MM.1S (cell line): ENCODE measurements around the gene ADAMTSL3.

Source experiments
- EZH2 ChIP-seq: fragments of 300-600 bp; sonication (generic); optimal IDR thresholded peaks from 2 replicates; pipeline ENCODE3; 2017; ENCODE audit warnings: low read depth, mild to moderate bottlenecking, antibody characterized with exemption, low read length, mixed read lengths
- EZH2phosphoT487 ChIP-seq: fragments of 300-600 bp; sonication (generic); IDR thresholded peaks from 2 replicates; pipeline ENCODE4 v1.6.1; 2018; ENCODE audit warnings: antibody characterized with exemption, low read length
- TF ChIP-seq, protein P1 (sequence below): fragments of 300-600 bp; sonication (generic); IDR thresholded peaks from 2 replicates; pipeline ENCODE4 v1.5.1; 2016; ENCODE audit warnings: antibody characterized with exemption, low read length, mixed read lengths

DNA sequence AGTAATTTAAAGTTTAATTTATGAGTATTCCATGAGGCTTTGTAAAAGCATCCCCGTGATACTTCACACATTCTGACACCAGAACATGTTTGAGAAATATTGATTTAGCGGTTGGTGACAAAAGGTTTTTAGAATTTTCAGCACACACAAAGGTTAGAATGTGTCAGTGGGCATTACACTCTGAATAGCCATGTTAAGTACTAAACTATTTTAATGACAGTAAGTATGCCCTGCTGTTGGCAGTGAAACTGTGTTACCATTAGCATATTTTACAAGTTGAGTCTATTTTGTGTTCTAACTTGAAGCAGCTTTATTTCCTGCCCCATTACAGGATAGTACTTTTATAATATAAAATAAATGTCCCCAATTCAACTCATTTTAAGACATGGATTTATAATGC is 66.5 kb downstream of the ADAMTSL3 start:
- TF ChIP-seq, protein P1, sequence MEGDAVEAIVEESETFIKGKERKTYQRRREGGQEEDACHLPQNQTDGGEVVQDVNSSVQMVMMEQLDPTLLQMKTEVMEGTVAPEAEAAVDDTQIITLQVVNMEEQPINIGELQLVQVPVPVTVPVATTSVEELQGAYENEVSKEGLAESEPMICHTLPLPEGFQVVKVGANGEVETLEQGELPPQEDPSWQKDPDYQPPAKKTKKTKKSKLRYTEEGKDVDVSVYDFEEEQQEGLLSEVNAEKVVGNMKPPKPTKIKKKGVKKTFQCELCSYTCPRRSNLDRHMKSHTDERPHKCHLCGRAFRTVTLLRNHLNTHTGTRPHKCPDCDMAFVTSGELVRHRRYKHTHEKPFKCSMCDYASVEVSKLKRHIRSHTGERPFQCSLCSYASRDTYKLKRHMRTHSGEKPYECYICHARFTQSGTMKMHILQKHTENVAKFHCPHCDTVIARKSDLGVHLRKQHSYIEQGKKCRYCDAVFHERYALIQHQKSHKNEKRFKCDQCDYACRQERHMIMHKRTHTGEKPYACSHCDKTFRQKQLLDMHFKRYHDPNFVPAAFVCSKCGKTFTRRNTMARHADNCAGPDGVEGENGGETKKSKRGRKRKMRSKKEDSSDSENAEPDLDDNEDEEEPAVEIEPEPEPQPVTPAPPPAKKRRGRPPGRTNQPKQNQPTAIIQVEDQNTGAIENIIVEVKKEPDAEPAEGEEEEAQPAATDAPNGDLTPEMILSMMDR: no peak
- TF ChIP-seq EZH2 (no peak), EZH2phosphoT487 (no peak)
